Breast epithelium (tissue), 4 donors: ENCODE measurements around the gene HPX. TPM values are rescaled to one million over a fixed set of nuclear protein-coding genes. Genes with fewer than 3 reads are reported as not detected.

Source experiments
- DNase-seq, 2 donors: peaks; one replicate each; pipeline ENCODE4 v3.0.0-alpha.2; 2019; ENCODE audit warnings: low spot score in 2 of 2
- H3K27ac ChIP-seq, 2 donors: fragments of 200-600 bp; sonication (generic) in 1 of 2; one replicate each; pipeline ENCODE4 v1.5.1; 2016 to 2019; ENCODE audit warnings: mild to moderate bottlenecking in 1 of 2
- H3K27me3 ChIP-seq, 2 donors: fragments of 200-600 bp; sonication (generic) in 1 of 2; one replicate each; pipeline versions ENCODE4 v1.5.1 to v1.6.0; 2017 to 2019; ENCODE audit warnings: control low read depth in 1 of 2, mild to moderate bottlenecking in 1 of 2
- H3K36me3 ChIP-seq: fragments of 200-600 bp; one replicate; pipeline ENCODE4 v1.5.1; 2019
- H3K4me1 ChIP-seq, 2 donors: fragments of 200-600 bp; sonication (generic); one replicate each; pipeline ENCODE4 v1.5.1; 2016 to 2019; ENCODE audit warnings: control low read depth in 1 of 2
- H3K4me3 ChIP-seq, 3 donors: fragments of 200-600 bp; sonication (generic); 1 replicate in 2 of 3; 2 replicates in 1 of 3; pipeline ENCODE4 v1.5.1; 2016 to 2019; ENCODE audit warnings: mild to moderate bottlenecking in 3 of 3, moderate library complexity in 2 of 3
- H3K9me3 ChIP-seq, 2 donors: fragments of 200-600 bp; sonication (generic) in 1 of 2; one replicate each; pipeline ENCODE4 v1.5.1; 2016 to 2019; ENCODE audit warnings: control low read depth in 1 of 2
- POLR2A ChIP-seq: fragments of 450-650 bp; IDR thresholded peaks from one replicate; pipeline ENCODE4 v1.6.1; 2016; ENCODE audit warnings: antibody characterized with exemption, mild to moderate bottlenecking, moderate library complexity
- POLR2AphosphoS5 ChIP-seq, 3 donors: sonication (generic); formaldehyde crosslinking; IDR thresholded peaks; one replicate each; pipeline ENCODE4 v1.6.1; 2017; ENCODE audit warnings: antibody characterized with exemption in 3 of 3
- intact Hi-C: fragments of 100-400 bp; cut with DNase I; formaldehyde crosslinking; loops from one replicate; pipeline ENCODE4 v1.15.1; 2023; ENCODE audit warnings: low total_unique reads
- total RNA-seq, 3 donors: library from RNA; depleted of rRNA; stranded (reverse); fragments of >200 nt; gene quantifications; one replicate each; pipeline ENCODE4 v1.1.0, GENCODE V29; 2016
- TF ChIP-seq, protein P1 (sequence below), 3 donors: fragments of 450-650 bp; IDR thresholded peaks; one replicate each; pipeline ENCODE4 v1.5.1; 2016 to 2017; ENCODE audit warnings: antibody characterized with exemption in 3 of 3, mild to moderate bottlenecking in 3 of 3, moderate library complexity in 3 of 3

The HPX gene
- total RNA-seq, 3 donors from 2014 or later, result 0.96 to 25.2 (median 12.9) TPM

DNA sequence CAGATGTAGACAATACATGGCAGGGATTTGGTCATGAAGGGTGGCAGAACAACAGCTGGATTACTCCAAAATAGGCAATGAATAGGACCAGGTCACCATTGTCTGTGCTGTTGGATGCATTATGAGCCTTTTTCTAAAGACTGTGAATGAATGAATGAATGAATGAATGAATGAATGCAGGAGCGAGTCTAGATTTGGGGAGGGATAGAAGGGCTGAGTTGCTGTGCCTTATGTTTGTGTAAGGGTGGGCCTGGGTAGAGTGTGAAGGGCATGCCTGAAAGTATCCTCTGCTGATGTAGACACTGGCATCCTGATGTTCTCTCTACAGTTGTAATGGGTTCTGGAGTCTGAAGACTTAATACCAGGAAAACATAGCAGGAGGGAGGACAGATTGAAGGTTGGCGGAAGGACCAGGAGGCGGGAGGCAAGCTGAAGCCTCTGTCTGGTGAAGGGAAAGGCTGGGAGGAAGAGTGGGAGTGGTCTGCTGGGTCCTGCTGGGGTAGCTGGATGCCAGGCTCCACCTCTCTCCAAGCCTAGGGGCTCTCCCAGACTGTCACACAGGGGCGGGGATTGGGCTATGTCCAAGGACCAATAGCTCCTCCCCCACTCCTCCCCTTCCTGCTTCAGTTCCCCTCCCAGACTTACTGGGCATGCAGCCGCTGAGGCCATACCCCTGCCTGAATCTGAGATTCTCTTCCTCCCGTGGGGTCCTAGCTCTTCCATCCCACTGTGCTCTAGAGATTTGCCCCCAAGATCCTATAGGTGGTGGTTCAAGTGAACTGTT is 28.1 kb upstream of the HPX start:
- TF ChIP-seq, protein P1, sequence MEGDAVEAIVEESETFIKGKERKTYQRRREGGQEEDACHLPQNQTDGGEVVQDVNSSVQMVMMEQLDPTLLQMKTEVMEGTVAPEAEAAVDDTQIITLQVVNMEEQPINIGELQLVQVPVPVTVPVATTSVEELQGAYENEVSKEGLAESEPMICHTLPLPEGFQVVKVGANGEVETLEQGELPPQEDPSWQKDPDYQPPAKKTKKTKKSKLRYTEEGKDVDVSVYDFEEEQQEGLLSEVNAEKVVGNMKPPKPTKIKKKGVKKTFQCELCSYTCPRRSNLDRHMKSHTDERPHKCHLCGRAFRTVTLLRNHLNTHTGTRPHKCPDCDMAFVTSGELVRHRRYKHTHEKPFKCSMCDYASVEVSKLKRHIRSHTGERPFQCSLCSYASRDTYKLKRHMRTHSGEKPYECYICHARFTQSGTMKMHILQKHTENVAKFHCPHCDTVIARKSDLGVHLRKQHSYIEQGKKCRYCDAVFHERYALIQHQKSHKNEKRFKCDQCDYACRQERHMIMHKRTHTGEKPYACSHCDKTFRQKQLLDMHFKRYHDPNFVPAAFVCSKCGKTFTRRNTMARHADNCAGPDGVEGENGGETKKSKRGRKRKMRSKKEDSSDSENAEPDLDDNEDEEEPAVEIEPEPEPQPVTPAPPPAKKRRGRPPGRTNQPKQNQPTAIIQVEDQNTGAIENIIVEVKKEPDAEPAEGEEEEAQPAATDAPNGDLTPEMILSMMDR (IDR thresholded peaks at IDR 0.05), result no peak
- TF ChIP-seq POLR2A (no peak), POLR2AphosphoS5 (IDR thresholded peaks at IDR 0.05) (no peak)
- intact Hi-C loops, result no loop called here
- Histone ChIP-seq H3K9me3 (no peaks in the 10 kb centered on the region), H3K4me3 (no peak overlapping the region), H3K4me1 (peaks cover 5 to 10% of the 10 kb centered on the region in 2 donors), H3K27me3 (no peaks in the 10 kb centered on the region), H3K36me3 (no peaks in the 10 kb centered on the region), H3K27ac (peak overlapping the region in 1 of 2 donors; percentile 71)
- DNase-seq, result peak; percentile 68 to 76

DNA sequence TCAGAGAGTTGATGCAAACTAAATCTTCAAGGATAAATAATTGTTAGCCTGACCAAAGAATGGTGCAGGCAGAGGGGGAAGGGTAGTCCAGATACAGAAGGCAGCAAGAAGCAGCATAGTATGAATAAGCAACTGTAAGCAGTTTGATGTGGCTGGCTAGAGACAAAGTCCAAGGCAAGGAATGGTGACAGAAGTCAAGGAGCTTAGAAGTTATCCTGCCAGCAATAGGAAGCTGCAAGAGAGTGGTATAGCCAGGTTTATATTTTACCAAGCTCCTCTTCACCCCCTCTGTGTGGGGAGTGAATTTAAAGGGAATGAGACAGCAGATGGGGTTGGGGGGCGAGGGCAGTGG is 18.3 kb upstream of the HPX start:
- Histone ChIP-seq H3K9me3 (no peaks in the 10 kb centered on the region), H3K27me3 (no peaks in the 10 kb centered on the region), H3K36me3 (peaks cover 11% of the 10 kb centered on the region), H3K27ac (no peak overlapping the region), H3K4me1 (no peaks in the 10 kb centered on the region), H3K4me3 (no peak overlapping the region)
- DNase-seq, result no peak
- TF ChIP-seq POLR2AphosphoS5 (IDR thresholded peaks at IDR 0.05) (no peak), POLR2A (no peak)
- TF ChIP-seq, protein P1 (IDR thresholded peaks at IDR 0.05), result no peak
- intact Hi-C loops, result no loop called here

DNA sequence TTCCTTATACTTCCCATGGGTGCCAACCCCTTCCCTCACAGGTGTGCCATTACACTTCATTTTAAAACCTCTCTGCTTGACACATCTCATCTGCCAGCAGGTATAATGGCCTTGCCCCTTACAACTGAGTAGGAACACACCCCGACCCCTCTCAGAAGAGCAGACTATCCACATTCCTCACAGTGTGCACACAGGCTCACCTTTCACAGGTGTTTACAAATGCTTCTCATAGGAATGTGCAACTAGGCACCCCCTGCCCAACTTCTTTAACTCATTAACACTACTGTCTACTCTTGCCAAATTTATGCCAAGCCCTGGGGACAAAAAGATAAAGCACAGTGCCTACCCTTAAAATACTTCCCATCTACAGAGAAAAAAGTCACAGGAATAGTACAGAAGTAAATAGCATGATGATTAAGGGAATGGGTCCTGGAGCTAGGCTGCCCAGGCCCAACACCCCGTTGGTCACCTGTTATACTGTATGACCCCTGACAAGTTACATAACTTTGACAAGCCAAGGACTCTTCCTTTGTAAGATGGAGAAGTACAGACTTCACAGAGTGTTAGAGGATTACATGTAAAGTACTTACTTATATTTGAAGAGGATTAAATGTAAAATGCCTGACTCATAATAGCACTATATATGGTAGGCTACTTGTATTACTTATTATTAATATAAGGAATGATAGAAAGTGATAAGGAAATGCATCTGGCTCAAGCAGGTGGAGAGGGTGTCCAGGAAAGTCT is 17.7 kb upstream of the HPX start:
- Histone ChIP-seq H3K27me3 (no peaks in the 10 kb centered on the region), H3K9me3 (no peaks in the 10 kb centered on the region), H3K4me1 (no peaks in the 10 kb centered on the region), H3K36me3 (peaks cover 11% of the 10 kb centered on the region), H3K4me3 (no peak overlapping the region), H3K27ac (no peak overlapping the region)
- intact Hi-C loops, result no loop called here
- DNase-seq, result no peak
- TF ChIP-seq POLR2A (no peak), POLR2AphosphoS5 (IDR thresholded peaks at IDR 0.05) (no peak)
- TF ChIP-seq, protein P1 (IDR thresholded peaks at IDR 0.05), result no peak

DNA sequence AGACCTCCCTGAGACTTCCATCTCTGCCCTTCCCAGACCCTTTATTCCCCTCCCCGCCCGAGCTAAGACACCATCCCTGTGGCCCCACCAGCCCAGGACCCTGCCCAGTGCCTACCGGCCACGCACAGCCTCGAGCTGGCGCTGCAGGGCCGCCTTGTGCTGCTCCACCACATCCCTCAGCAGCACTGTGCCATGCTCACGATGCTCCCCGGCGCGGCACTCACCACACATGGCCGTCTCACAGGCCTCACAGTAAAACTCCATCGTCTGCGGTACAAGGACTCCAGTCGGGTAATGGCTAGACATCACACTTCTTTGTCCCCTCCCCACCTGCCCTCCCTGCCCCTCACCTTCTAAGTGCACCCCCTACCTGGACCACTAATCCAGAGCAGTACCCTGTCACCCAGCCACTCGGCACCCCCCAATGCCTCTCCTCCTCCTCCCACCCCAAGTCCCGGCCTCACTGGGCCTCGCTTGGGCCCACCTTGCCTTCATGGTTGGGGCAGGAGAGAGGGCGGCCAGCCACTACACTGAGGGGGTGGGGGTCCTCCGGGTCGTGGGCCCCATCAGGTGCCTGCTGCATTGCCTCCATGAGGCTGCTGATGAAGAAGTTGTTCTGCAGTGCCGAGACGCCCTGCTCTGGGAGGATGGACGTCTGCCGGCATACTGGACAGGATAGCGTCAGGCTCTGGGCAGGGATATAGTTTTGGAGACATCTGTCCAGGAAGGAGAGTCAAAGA is 17.0 kb upstream of the HPX start:
- no peak for DNase-seq
- Histone ChIP-seq H3K4me3 (no peak overlapping the region), H3K36me3 (peaks cover 11% of the 10 kb centered on the region), H3K27me3 (no peaks in the 10 kb centered on the region), H3K27ac (no peak overlapping the region), H3K4me1 (no peaks in the 10 kb centered on the region), H3K9me3 (no peaks in the 10 kb centered on the region)
- no peak for TF ChIP-seq POLR2A
- no peak for TF ChIP-seq POLR2AphosphoS5 (IDR thresholded peaks at IDR 0.05)
- TF ChIP-seq, protein P1 (IDR thresholded peaks at IDR 0.05), result no peak
- intact Hi-C loops, result no loop called here
